ENCODE results near the gene DMPK.

DNA sequence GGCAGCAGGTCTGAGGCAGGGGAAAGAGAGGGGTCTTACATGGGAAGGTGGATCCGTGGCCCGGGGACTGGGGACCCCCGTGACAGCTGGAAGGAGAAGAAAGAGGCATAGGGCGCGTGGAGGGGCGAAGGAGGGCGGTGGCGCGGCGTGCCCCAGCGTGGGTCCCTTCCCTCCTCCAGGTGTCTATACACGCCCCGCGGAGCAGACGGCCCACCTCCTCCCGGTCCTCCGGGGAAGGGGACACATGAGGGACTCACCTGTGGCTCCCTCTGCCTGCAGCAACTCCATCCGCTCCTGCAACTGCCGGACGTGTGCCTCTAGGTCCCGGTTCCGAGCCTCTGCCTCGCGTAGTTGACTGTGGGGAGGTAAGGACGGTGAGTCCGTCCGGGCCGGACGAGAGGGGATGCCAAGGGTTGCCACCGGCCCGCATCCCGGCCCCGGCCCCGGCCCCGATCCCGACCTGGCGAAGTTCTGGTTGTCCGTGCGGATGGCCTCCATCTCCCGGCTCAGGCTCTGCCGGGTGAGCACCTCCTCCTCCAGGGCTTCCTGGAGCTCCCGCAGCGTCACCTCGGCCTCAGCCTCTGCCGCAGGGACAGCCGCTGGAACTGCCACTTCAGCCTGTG is 10.9 kb downstream of the DMPK start:
- no peak for TF ChIP-seq EZH2phosphoT487 (IDR thresholded peaks at IDR 0.05; ENCODE audit: borderline replicate concordance, low read depth, low read length)
- TF ChIP-seq, protein P1, sequence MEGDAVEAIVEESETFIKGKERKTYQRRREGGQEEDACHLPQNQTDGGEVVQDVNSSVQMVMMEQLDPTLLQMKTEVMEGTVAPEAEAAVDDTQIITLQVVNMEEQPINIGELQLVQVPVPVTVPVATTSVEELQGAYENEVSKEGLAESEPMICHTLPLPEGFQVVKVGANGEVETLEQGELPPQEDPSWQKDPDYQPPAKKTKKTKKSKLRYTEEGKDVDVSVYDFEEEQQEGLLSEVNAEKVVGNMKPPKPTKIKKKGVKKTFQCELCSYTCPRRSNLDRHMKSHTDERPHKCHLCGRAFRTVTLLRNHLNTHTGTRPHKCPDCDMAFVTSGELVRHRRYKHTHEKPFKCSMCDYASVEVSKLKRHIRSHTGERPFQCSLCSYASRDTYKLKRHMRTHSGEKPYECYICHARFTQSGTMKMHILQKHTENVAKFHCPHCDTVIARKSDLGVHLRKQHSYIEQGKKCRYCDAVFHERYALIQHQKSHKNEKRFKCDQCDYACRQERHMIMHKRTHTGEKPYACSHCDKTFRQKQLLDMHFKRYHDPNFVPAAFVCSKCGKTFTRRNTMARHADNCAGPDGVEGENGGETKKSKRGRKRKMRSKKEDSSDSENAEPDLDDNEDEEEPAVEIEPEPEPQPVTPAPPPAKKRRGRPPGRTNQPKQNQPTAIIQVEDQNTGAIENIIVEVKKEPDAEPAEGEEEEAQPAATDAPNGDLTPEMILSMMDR (conservative IDR thresholded peaks at IDR 0.05; ENCODE audit: low read length): no peak
